Central memory CD8-positive, alpha-beta T cell (primary cell): ENCODE measurements around the gene HMX1.

Experiments used
- ATAC-seq: fragments of 150-1000 bp; cut with Tn5 transposase; replicated peaks from 2 replicates; pipeline ENCODE4 v1.10.0; 2022; ENCODE audit warnings: mild to moderate bottlenecking, moderate FRiP score, moderate number of reproducible peaks; ENCODE audit not compliant: poor library complexity, severe bottlenecking; ENCODE audit errors: extremely low read depth
- DNase-seq, 2 donors: peaks; one replicate each; pipeline ENCODE4 v3.0.0; 2021; ENCODE audit warnings: low spot score in 2 of 2
- H3K27ac Mint-ChIP-seq: one replicate; pipeline ENCODE4 v1.8.0; 2022; ENCODE audit warnings: low read depth, mild to moderate bottlenecking, moderate library complexity, mixed read lengths
- H3K27me3 Mint-ChIP-seq: one replicate; pipeline ENCODE4 v1.8.0; 2022; ENCODE audit warnings: mixed read lengths
- H3K36me3 Mint-ChIP-seq: one replicate; pipeline ENCODE4 v1.8.0; 2022; ENCODE audit warnings: mild to moderate bottlenecking, moderate library complexity, mixed read lengths; ENCODE audit not compliant: insufficient read depth
- H3K4me1 Mint-ChIP-seq: one replicate; pipeline ENCODE4 v1.8.0; 2022; ENCODE audit warnings: mixed read lengths
- H3K4me3 Mint-ChIP-seq: one replicate; pipeline ENCODE4 v1.8.0; 2022; ENCODE audit warnings: mild to moderate bottlenecking, moderate library complexity, mixed read lengths
- H3K9me3 Mint-ChIP-seq: one replicate; pipeline ENCODE4 v1.8.0; 2022; ENCODE audit warnings: mixed read lengths

Gene HMX1

DNA sequence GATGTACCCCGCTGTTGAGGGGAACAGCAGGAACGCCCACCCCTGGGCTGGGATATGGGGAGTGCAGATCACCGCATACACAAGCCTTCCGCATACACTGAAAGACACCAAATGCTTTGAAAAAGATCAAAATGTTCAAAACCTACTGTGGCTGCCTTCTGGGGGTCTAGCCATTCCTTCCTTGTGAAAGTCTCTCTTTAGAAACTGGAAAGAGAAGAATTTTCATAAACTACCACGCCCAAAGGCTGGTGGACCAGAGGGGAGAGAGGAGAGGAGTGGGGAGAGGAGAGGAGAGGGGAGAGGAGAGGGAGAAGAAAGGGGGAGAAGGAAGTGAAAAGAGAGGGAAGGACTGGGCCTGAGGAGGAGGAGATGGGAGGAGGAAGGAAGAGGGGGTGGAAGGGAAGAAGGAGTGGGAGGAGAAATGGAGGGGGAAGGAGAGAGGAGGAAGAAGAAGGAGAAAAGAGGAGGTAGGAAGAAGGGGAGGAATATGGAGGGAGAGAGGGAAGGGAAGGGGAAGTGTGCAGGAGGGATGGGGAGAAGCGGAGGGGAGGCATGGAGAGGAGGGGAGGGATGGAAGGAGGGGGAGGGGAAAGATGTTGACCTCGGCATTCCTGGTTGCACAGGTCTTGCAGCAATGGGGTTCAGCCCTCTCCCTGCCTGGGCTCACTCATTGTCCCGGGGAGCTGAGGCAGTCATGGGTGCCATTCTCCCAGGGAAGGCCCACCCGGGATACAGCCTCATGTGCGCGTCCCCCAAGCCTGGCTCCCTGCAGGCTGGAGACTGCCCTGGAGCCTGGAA is 5.5 kb upstream of the HMX1 start:
- H3K4me1 Mint-ChIP-seq: peaks cover 4% of the 10 kb centered on the region
- DNase-seq (no peak), ATAC-seq (no peak)
- no peak overlapping the region for H3K27ac Mint-ChIP-seq
- no peaks in the 10 kb centered on the region for H3K9me3 Mint-ChIP-seq
- H3K36me3 Mint-ChIP-seq: peaks cover 1% of the 10 kb centered on the region
- H3K27me3 Mint-ChIP-seq: peaks cover 77% of the 10 kb centered on the region
- H3K4me3 Mint-ChIP-seq: no peak overlapping the region

DNA sequence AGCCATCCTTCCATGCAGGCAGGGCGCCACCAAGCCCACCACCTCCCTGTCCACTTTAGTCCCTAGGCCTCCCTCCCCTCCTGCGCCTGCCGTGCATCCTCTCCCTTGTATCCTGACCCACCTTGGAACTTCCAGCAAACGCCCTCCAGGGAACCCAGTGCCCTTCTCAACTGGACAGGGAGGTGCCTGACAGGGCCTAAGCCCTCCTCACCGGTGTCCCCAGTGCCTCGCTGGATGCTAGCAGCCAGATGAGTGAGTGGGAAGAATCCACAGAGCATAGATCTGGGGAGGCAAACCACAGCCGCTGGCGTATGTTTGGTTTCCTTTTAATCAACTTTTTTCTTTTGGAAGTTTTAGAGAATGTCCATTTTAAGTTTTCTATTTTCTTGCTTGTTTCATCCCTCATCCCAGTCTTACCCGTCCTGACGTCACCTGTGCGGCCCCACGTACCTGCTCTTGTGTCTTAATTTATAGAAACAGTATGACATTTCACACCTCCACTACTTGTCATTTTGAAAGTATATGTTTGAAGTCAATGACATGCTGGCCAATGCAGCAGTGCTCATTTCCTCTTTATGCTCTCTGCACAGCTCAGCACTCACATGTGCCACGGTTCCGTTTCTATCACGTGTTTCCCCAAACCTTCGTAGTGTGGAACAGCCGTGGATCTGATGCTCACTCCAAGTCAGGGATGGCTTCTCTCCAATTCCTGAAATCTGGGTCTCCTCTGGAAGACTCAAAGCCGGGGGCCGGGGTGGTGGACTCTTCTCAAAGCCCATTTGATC is 3.4 kb upstream of the HMX1 start:
- H3K4me1 Mint-ChIP-seq: peaks cover 4% of the 10 kb centered on the region
- H3K36me3 Mint-ChIP-seq: peaks cover 4% of the 10 kb centered on the region
- ATAC-seq: no peak
- H3K27me3 Mint-ChIP-seq: peaks cover 83% of the 10 kb centered on the region
- H3K4me3 Mint-ChIP-seq: no peak overlapping the region
- no peak overlapping the region for H3K27ac Mint-ChIP-seq
- no peak for DNase-seq
- no peaks in the 10 kb centered on the region for H3K9me3 Mint-ChIP-seq

DNA sequence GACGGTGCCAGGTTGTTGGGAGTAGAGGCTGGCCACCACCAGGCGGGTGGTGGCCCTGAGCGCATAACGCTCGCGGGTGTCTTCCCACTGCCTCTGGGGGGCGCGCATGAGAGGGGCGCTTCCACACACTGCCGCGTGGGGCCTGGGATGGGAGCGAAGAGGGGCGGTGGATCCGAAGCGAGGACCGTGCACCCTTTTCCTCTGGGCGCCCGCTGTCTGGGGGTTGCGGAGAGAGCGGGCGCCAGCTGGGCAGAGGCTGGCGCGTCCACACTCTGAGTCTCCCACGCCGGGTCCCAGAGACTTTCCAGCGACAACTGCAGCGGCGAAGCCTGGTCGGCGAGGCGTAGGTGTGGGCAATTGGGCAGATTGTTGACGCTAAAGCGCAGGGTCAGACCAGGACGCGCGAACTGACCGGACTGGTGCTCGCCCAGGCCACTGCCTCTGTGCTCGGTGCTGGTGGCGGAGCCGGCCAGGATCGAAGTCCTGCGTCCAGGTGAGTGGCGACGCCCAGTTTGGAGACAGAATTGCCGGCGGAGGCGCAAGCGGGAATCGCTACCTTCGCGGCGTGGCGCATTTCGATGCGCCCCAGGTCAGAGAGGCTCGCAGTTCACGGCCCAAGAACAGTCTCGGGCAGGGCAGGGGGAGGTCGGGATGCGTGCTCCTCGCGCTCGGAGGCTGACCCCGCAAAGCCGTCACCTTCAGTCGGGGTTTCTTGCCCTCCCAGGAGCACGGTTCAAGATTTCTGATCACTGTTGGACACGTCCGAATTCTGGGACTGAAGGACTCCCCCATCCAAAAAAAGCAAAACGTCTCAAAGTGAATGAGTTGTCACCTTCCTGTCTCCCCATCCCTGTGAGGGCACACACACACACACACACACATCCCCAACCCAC is 2.6 kb upstream of the HMX1 start:
- DNase-seq: no peak
- no peak for ATAC-seq
- Mint-ChIP-seq H3K9me3 (no peaks in the 10 kb centered on the region), H3K4me3 (no peak overlapping the region), H3K27me3 (peaks cover 85% of the 10 kb centered on the region), H3K4me1 (peaks cover 4% of the 10 kb centered on the region), H3K36me3 (peaks cover 6% of the 10 kb centered on the region), H3K27ac (no peak overlapping the region)

DNA sequence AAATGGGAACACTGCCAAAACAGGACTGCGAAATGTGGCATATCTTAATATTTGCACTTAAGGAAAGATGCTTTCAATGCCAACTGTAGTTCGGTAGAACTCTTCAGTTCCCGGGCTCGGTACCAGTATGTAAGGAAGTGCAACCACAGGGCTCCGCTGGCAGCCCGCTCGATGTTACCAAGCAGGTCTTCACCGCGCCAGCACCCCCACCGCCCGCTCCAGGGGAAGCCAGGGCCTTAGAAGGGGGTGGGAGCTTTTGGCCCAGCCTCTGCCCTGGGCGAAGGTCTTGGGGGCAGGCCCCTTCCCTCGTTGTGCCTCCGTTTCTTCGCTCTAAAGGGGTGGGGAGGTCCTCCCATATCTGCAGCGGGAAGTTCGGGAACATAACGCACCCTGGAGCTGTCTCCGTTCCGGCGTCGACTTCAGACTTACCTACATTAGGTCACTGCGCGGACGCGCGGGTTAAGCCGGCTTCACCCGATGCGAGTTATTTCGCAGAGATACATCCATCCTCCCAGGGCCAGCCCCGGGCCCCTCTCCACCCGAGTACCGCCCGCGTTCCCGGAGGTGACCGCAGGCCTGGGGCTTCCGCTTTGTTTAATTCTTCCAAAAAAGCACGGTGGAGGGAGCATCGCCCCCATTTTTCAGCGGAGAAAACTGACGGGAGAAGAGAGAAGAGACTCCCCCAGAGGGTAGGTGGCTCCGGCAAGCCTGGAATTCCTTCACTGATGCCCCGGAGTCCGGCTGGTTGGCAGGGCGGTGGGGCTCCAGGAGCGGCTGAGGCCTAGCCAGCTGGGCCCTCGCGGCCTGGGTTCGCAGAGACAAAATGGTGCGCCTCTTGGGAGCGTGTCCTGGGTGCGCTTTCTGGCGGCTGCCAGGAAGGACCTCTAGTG is 1.0 kb upstream of the HMX1 start:
- no peak overlapping the region for H3K27ac Mint-ChIP-seq
- no peak overlapping the region for H3K4me3 Mint-ChIP-seq
- H3K9me3 Mint-ChIP-seq: no peaks in the 10 kb centered on the region
- no peak for ATAC-seq
- H3K36me3 Mint-ChIP-seq: peaks cover 6% of the 10 kb centered on the region
- no peak for DNase-seq
- peaks cover 86% of the 10 kb centered on the region for H3K27me3 Mint-ChIP-seq
- H3K4me1 Mint-ChIP-seq: peaks cover 3% of the 10 kb centered on the region

DNA sequence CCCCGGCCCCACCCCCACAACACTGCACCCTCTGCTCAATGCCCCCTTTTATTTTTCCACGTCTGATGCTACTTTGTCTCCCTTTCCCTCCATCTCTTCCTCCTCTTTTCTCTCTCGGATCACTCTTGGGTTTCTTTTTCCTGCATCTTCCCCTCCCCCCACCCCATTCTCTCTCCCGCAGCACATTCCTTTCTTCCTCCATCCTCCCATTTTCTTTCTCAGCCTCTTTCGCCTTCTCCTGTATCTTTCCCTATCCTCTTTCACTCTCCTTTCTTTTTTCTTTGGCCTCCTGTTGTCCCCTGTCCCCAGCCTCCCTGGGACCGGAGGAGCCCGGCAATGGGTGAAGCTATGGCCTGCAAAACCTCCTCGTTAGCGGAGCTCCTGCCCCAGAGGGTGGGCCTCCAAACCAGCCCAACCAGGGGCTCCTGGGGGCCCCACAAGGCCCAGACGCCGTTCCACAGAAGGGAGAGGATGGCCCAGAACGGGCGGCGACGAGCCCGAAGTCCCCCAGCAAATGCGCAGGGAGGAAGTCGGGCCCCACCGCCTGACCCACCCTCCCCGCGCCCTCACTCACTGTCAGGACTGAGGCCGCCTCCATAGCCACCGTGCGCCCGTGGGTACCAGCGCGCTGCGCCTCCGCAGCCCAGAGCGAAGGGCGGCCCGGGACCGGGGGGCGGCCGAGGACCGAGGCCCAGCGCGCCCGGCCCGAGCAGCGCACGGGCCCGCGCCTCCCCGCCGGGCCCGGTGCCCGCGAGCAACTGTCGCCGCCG is 807 bp downstream of the HMX1 start:
- DNase-seq (no peak), ATAC-seq (no peak)
- peaks cover 83% of the 10 kb centered on the region for H3K27me3 Mint-ChIP-seq
- H3K27ac Mint-ChIP-seq: no peak overlapping the region
- no peaks in the 10 kb centered on the region for H3K9me3 Mint-ChIP-seq
- H3K4me3 Mint-ChIP-seq: no peak overlapping the region
- H3K4me1 Mint-ChIP-seq: peaks cover 8% of the 10 kb centered on the region
- peaks cover 4% of the 10 kb centered on the region for H3K36me3 Mint-ChIP-seq

DNA sequence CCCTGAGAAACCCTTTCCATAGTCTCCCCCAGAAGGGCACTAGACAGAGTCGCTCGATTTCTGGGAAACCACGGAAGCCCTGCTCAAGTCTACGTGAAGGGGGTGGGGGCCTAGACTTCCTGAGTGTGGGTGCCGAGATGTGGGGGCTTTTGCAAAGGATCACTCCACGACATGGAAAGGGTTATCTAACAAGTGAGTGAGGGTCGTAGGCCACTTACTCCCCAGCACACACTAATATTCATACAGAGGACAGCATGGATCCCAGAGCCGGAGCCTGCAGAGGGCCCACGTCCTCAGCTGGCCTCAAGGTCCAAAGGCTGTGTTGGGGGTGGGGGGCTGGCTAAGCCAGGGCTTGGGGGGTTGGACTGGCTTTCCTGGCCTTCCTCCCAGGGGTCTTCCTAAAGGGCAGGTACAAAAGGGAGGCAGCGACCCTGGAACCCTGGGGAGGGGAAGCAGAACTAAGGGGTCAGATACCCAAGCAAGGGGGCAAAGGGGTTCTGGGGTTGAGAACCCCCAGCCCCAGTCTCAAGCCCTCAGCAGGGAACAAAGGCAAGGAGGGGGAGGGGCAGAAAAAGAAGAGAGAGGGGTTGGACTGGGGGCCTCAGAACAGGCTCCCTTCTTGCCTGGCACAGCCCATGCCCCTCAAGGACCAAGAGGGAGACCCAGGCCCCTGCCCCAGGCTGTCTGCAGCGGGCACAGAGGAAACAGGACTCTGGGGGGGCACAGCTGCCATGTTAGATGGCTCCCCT is 1.6 kb downstream of the HMX1 start:
- Mint-ChIP-seq H3K36me3 (peaks cover 4% of the 10 kb centered on the region), H3K4me3 (no peak overlapping the region), H3K9me3 (no peaks in the 10 kb centered on the region), H3K27ac (no peak overlapping the region), H3K4me1 (peaks cover 8% of the 10 kb centered on the region), H3K27me3 (peaks cover 82% of the 10 kb centered on the region)
- ATAC-seq (no peak), DNase-seq (no peak)

DNA sequence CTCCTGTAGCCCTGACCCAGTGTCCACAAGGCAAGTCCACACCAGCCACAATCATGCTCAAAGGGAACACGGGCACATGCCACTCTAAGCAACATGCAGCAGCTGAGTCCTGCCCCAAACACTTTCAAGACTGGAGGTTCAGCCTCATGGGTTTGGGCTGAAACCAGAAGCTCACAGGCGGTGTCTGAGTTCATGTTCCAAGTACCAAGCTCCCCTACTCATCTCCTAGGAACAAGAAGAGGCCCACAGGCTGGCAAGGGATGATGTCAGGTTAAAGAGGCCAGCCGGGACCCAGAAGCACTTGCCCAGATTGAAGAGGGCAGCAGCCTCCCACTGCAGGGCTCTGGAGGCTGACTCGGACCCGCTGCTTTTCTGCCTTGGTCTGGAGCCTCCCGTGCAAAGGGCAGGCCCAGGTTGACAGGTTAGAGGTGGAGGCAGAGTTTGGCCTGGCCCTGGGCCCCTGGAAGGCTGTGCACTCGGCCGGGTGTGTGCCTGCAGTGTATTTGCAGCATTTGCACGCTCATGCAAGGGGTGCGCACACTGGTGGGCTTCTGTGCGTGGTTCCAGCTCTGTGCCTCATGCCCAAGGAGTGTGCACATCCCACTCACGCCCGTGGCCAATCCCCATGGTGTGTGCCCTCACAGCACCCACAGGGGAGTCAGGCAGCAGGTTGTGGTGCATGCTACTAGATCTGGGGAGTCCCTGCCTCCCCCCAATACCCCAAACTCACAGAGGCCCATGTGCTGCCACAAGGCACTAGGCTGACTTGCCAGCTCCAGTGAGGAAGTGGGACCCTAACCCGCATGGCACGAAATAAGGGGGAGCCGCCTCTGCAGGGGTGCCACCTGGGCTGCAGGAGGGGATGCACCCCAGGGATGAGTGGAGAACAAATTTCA is 2.4 kb downstream of the HMX1 start:
- Mint-ChIP-seq H3K9me3 (no peaks in the 10 kb centered on the region), H3K4me3 (no peak overlapping the region), H3K27me3 (peaks cover 83% of the 10 kb centered on the region)

DNA sequence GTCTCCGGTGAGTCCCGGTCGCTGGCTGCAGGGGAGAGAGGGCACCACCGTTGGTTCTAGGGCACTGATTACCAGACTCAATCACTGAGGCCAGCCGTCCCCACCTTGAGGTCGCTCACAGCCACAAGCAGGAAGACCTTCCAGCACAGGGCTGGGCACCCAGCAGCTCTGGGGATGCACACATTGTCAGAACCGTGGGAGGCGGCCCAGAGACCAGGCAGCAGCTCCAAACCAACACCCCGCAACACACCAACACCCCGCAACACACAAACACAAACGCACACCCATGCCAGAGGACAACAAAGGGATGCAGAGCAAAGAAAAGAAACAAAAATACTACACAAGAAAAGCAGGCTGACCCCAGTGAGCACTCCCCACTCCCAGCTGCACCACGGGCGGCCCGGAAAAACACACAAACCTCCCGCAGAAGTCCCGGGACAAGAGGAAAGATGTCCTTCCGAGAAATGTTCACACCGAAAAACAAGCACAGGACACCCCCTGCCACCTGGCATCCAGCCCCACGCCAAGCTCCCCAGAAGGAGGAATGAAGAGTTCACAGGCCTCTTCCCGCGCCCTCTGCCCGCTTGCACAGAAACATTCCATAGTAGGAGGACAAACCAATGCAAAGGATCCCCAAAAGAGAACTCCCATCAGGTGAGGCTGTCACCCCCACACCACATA is 3.2 kb downstream of the HMX1 start:
- H3K9me3 Mint-ChIP-seq: no peaks in the 10 kb centered on the region
- peaks cover 8% of the 10 kb centered on the region for H3K4me1 Mint-ChIP-seq
- no peak overlapping the region for H3K4me3 Mint-ChIP-seq
- DNase-seq: no peak
- H3K27me3 Mint-ChIP-seq: peaks cover 83% of the 10 kb centered on the region
- no peak overlapping the region for H3K27ac Mint-ChIP-seq
- peaks cover 4% of the 10 kb centered on the region for H3K36me3 Mint-ChIP-seq
- no peak for ATAC-seq

More for the DNA sequence above, 2.4 kb downstream of the HMX1 start:
- H3K36me3 Mint-ChIP-seq: peaks cover 4% of the 10 kb centered on the region
- no peak for DNase-seq
- no peak for ATAC-seq
- peaks cover 8% of the 10 kb centered on the region for H3K4me1 Mint-ChIP-seq
- H3K27ac Mint-ChIP-seq: no peak overlapping the region

DNA sequence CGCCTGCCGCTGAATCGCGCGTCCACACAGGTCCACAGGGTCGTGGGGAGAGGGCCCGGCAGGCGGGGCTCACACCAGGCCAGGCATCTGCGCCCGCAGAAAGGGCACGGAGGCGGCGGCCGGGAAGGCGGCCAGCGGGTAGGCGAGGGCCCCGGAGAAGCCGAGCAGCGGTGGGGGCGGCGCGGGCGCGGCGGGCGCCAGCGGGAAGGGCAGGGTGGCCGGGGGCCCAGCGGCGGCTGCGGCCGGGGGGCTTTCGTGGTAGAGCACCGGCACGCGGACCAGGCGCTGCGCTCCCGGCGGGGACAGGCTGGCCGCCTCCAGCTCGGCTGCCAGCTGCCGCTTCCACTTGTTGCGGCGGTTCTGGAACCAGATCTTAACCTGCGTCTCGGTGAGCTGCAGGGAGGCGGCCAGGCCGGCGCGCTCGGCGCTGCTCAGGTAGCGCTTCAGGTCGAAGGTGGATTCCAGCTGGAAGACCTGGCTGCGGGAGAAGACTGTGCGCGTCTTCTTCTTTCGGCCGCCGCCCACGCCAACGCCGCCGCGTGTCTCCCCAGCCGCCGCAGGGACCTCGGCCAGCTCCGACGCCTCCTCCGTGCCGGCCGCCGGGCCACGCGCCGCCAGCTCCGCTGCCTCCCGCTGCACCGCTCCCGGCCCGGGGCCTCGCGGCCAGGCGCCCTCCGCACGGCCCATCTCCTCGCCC is 3.9 kb downstream of the HMX1 start:
- H3K4me1 Mint-ChIP-seq: peaks cover 8% of the 10 kb centered on the region
- peaks cover 4% of the 10 kb centered on the region for H3K36me3 Mint-ChIP-seq
- no peak overlapping the region for H3K4me3 Mint-ChIP-seq
- DNase-seq (no peak), ATAC-seq (no peak)
- H3K27me3 Mint-ChIP-seq: peaks cover 83% of the 10 kb centered on the region
- no peak overlapping the region for H3K27ac Mint-ChIP-seq
- H3K9me3 Mint-ChIP-seq: no peaks in the 10 kb centered on the region
